ENCODE results near the gene CCND2. TPM values are rescaled to one million over a fixed set of nuclear protein-coding genes. Genes with fewer than 3 reads are reported as not detected.

CCND2 gene
- total RNA-seq (2014; rRNA removed; shearing (Covaris generic); ENCODE audit: low replicate concordance), result 0.14 and 1.4 TPM in 2 replicates

DNA sequence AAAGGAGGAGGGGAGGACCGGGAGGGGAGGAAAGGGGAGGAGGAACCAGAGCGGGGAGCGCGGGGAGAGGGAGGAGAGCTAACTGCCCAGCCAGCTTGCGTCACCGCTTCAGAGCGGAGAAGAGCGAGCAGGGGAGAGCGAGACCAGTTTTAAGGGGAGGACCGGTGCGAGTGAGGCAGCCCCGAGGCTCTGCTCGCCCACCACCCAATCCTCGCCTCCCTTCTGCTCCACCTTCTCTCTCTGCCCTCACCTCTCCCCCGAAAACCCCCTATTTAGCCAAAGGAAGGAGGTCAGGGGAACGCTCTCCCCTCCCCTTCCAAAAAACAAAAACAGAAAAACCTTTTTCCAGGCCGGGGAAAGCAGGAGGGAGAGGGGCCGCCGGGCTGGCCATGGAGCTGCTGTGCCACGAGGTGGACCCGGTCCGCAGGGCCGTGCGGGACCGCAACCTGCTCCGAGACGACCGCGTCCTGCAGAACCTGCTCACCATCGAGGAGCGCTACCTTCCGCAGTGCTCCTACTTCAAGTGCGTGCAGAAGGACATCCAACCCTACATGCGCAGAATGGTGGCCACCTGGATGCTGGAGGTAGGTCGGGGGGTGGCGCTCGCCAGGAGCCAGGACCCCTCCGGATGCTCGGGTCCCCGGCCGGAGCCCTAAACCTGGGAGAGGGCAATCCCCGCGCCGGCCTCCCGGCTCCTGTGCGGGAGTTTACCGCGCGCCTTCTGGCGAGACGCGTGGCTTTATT, at the start of gene CCND2:
Gene CCND2 (plus strand): TSS at position 111 of the 744 bp plus-strand sequence. CDS start 279 bp downstream, at position 390.
- Histone ChIP-seq H3K4me3 (ENCODE audit: low read length) (peak within 1 kb of the TSS; percentile 24; the same call in 1 of the 2 replicates), H2AFZ (ENCODE audit: low read length) (no peak within 1 kb of the TSS), H3K4me1 (ENCODE audit: low read length) (peaks cover 42% of the 10 kb centered on the region), H3K27me3 (ENCODE audit: low read length) (peaks cover 6% of the 10 kb centered on the region; the same call in 1 of the 2 replicates), H4K20me1 (ENCODE audit: insufficient read depth, low read depth, low read length) (no peaks in the 10 kb centered on the region), H3K9me3 (ENCODE audit: low read length) (no peaks in the 10 kb centered on the region), H3K79me2 (ENCODE audit: low read length) (no peaks in the 10 kb centered on the region), H3K36me3 (ENCODE audit: insufficient read depth, low read length) (no peaks in the 10 kb centered on the region), H3K9me2 (replicated peaks; ENCODE audit: insufficient read depth, low read length) (no peaks in the 10 kb centered on the region), H3K4me2 (ENCODE audit: low read depth, low read length, poor library complexity, severe bottlenecking) (peak within 1 kb of the TSS; percentile 32), H3K9ac (ENCODE audit: low read length) (peak within 1 kb of the TSS; percentile 15; the same call in 1 of the 2 replicates), H3K27ac (ENCODE audit: low read length) (no peak within 1 kb of the TSS)
- peak; percentile 59 for DNase-seq

GRCh38 chr12:4224206-4224889, 49.2 kb upstream of the CCND2 start:
- no peaks in the 10 kb centered on the region for H3K27me3 ChIP-seq (ENCODE audit: low read length)
- H3K36me3 ChIP-seq (ENCODE audit: insufficient read depth, low read length), result no peaks in the 10 kb centered on the region
- no peaks in the 10 kb centered on the region for H3K9me2 ChIP-seq (replicated peaks; ENCODE audit: insufficient read depth, low read length)
- H3K79me2 ChIP-seq (ENCODE audit: low read length), result no peaks in the 10 kb centered on the region
- H3K4me3 ChIP-seq (ENCODE audit: low read length), result no peak overlapping the region
- no peak overlapping the region for H3K27ac ChIP-seq (ENCODE audit: low read length)
- H2AFZ ChIP-seq (ENCODE audit: low read length), result no peak overlapping the region
- no peaks in the 10 kb centered on the region for H3K9me3 ChIP-seq (ENCODE audit: low read length)
- no peaks in the 10 kb centered on the region for H4K20me1 ChIP-seq (ENCODE audit: insufficient read depth, low read depth, low read length)
- H3K4me1 ChIP-seq (ENCODE audit: low read length), result no peaks in the 10 kb centered on the region
- H3K4me2 ChIP-seq (ENCODE audit: low read depth, low read length, poor library complexity, severe bottlenecking), result no peak overlapping the region
- H3K9ac ChIP-seq (ENCODE audit: low read length), result no peak overlapping the region
- DNase-seq, result no peak

DNA sequence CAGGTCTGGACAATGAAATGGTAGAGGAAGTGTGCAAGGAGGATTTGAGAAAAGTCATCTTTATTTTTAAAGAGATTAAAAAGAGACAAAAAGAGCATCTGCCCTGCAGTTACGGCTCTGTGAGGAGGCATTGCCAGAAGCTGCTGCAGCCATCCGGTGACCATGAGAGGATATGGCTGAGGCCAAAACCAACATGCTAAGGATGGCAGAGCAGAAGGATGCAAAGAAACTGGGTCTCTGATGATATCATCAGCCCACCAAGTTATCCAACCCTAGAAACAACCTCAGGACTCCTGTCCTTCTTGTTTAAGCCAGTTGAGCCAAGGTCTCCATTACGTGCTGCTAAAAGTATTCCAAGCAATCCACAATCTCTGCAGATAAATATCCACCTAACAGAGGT, 48.0 kb upstream of the CCND2 start:
- no peaks in the 10 kb centered on the region for H3K36me3 ChIP-seq (ENCODE audit: insufficient read depth, low read length)
- H3K4me1 ChIP-seq (ENCODE audit: low read length), result no peaks in the 10 kb centered on the region
- DNase-seq, result no peak
- no peak overlapping the region for H3K27ac ChIP-seq (ENCODE audit: low read length)
- no peaks in the 10 kb centered on the region for H3K9me3 ChIP-seq (ENCODE audit: low read length)
- H3K4me3 ChIP-seq (ENCODE audit: low read length), result no peak overlapping the region
- H3K4me2 ChIP-seq (ENCODE audit: low read depth, low read length, poor library complexity, severe bottlenecking), result no peak overlapping the region
- H3K27me3 ChIP-seq (ENCODE audit: low read length), result no peaks in the 10 kb centered on the region
- H2AFZ ChIP-seq (ENCODE audit: low read length), result no peak overlapping the region
- H3K9me2 ChIP-seq (replicated peaks; ENCODE audit: insufficient read depth, low read length), result no peaks in the 10 kb centered on the region
- H3K79me2 ChIP-seq (ENCODE audit: low read length), result no peaks in the 10 kb centered on the region
- no peak overlapping the region for H3K9ac ChIP-seq (ENCODE audit: low read length)
- no peaks in the 10 kb centered on the region for H4K20me1 ChIP-seq (ENCODE audit: insufficient read depth, low read depth, low read length)

DNA sequence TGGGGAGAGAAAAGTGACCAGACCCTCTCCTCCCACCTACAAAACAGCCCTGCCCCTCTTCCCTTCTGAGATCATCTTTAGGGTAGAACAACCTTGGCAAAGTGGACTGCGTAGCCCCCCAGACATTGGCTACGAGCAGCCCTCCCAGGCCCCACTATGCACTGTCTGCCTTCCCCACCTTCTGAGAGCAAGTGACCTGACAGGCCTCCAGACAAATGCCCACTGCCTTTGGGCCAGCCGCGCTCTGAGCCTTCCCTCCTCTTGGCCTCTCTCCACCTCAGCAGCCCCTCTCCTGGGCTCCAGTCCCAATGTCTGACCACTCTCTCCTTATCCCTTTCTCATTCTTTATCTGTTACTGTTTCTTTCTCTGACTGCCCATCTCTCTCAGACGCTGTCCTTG, 46.5 kb upstream of the CCND2 start:
- no peak overlapping the region for H3K4me3 ChIP-seq (ENCODE audit: low read length)
- H3K9me2 ChIP-seq (replicated peaks; ENCODE audit: insufficient read depth, low read length), result no peaks in the 10 kb centered on the region
- no peak overlapping the region for H3K9ac ChIP-seq (ENCODE audit: low read length)
- H3K27ac ChIP-seq (ENCODE audit: low read length), result no peak overlapping the region
- no peaks in the 10 kb centered on the region for H3K27me3 ChIP-seq (ENCODE audit: low read length)
- H2AFZ ChIP-seq (ENCODE audit: low read length), result no peak overlapping the region
- H3K4me1 ChIP-seq (ENCODE audit: low read length), result no peaks in the 10 kb centered on the region
- no peak overlapping the region for H3K4me2 ChIP-seq (ENCODE audit: low read depth, low read length, poor library complexity, severe bottlenecking)
- H3K9me3 ChIP-seq (ENCODE audit: low read length), result no peaks in the 10 kb centered on the region
- H4K20me1 ChIP-seq (ENCODE audit: insufficient read depth, low read depth, low read length), result no peaks in the 10 kb centered on the region
- H3K36me3 ChIP-seq (ENCODE audit: insufficient read depth, low read length), result no peaks in the 10 kb centered on the region
- no peaks in the 10 kb centered on the region for H3K79me2 ChIP-seq (ENCODE audit: low read length)
- no peak for DNase-seq

GRCh38 chr12:4228122-4228580, 45.4 kb upstream of the CCND2 start:
- Histone ChIP-seq H3K9me2 (replicated peaks; ENCODE audit: insufficient read depth, low read length) (no peaks in the 10 kb centered on the region), H3K27ac (ENCODE audit: low read length) (no peak overlapping the region), H3K4me2 (ENCODE audit: low read depth, low read length, poor library complexity, severe bottlenecking) (no peak overlapping the region), H3K9me3 (ENCODE audit: low read length) (no peaks in the 10 kb centered on the region), H3K9ac (ENCODE audit: low read length) (no peak overlapping the region), H3K4me1 (ENCODE audit: low read length) (no peaks in the 10 kb centered on the region), H3K36me3 (ENCODE audit: insufficient read depth, low read length) (no peaks in the 10 kb centered on the region), H3K79me2 (ENCODE audit: low read length) (no peaks in the 10 kb centered on the region), H3K4me3 (ENCODE audit: low read length) (no peak overlapping the region), H2AFZ (ENCODE audit: low read length) (no peak overlapping the region), H4K20me1 (ENCODE audit: insufficient read depth, low read depth, low read length) (no peaks in the 10 kb centered on the region), H3K27me3 (ENCODE audit: low read length) (no peaks in the 10 kb centered on the region)
- DNase-seq, result no peak

- Histone ChIP-seq H3K4me3 (ENCODE audit: low read length) (no peak overlapping the region), H3K4me1 (ENCODE audit: low read length) (no peaks in the 10 kb centered on the region), H3K9ac (ENCODE audit: low read length) (no peak overlapping the region), H3K4me2 (ENCODE audit: low read depth, low read length, poor library complexity, severe bottlenecking) (no peak overlapping the region), H2AFZ (ENCODE audit: low read length) (no peak overlapping the region), H3K27me3 (ENCODE audit: low read length) (no peaks in the 10 kb centered on the region), H3K79me2 (ENCODE audit: low read length) (no peaks in the 10 kb centered on the region), H3K36me3 (ENCODE audit: insufficient read depth, low read length) (no peaks in the 10 kb centered on the region), H3K9me2 (replicated peaks; ENCODE audit: insufficient read depth, low read length) (no peaks in the 10 kb centered on the region), H4K20me1 (ENCODE audit: insufficient read depth, low read depth, low read length) (no peaks in the 10 kb centered on the region), H3K9me3 (ENCODE audit: low read length) (no peaks in the 10 kb centered on the region), H3K27ac (ENCODE audit: low read length) (no peak overlapping the region)
- no peak for DNase-seq
Measured at GRCh38 chr12:4230526-4230925, 43.0 kb upstream of the CCND2 start.

DNA sequence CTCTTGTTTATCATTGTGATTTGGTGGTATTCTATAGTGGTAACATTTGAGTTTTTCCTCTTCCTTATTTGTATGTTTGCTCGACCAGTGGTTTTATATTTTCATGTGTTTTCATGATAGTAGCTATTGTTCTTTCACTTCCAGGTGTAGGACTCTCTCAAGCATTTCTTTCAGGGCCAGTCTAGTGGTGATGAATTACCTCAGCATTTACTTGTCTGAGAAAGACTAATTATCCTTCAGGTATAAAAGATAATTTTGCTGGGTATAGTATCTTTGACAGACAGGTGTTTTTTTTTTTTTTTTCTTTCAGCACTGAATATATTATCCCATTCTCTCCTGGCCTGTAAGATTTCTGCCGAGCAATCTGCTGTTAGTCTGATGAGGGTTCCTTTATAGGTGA, 35.0 kb upstream of the CCND2 start:
- DNase-seq, result no peak
- no peaks in the 10 kb centered on the region for H3K27me3 ChIP-seq (ENCODE audit: low read length)
- H3K4me2 ChIP-seq (ENCODE audit: low read depth, low read length, poor library complexity, severe bottlenecking), result no peak overlapping the region
- no peaks in the 10 kb centered on the region for H3K9me2 ChIP-seq (replicated peaks; ENCODE audit: insufficient read depth, low read length)
- no peaks in the 10 kb centered on the region for H3K4me1 ChIP-seq (ENCODE audit: low read length)
- H3K27ac ChIP-seq (ENCODE audit: low read length), result no peak overlapping the region
- no peaks in the 10 kb centered on the region for H4K20me1 ChIP-seq (ENCODE audit: insufficient read depth, low read depth, low read length)
- H3K36me3 ChIP-seq (ENCODE audit: insufficient read depth, low read length), result no peaks in the 10 kb centered on the region
- H3K79me2 ChIP-seq (ENCODE audit: low read length), result no peaks in the 10 kb centered on the region
- no peak overlapping the region for H3K4me3 ChIP-seq (ENCODE audit: low read length)
- no peak overlapping the region for H2AFZ ChIP-seq (ENCODE audit: low read length)
- H3K9ac ChIP-seq (ENCODE audit: low read length), result no peak overlapping the region
- H3K9me3 ChIP-seq (ENCODE audit: low read length), result no peaks in the 10 kb centered on the region

DNA sequence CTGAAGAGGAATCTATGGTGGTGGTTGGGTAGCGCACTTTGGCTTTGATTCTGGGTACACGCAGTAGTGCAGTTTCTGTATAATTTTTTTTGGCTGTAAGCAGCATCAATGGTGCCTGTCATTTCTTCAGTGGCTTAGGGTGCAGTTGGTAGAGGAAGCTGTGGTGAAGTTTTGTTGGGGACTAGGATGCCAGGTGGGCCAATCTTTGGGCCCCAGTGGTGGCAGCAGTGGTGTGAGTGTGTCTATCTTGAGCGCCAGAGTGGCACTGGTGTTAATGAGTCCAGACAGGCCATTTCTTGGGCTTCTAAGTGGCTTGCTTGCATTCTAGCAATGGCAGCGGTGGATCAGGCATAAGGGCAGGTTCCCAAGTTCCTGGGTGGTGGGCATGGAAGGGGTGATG, 33.8 kb upstream of the CCND2 start:
- H3K4me2 ChIP-seq (ENCODE audit: low read depth, low read length, poor library complexity, severe bottlenecking), result no peak overlapping the region
- H3K36me3 ChIP-seq (ENCODE audit: insufficient read depth, low read length), result no peaks in the 10 kb centered on the region
- no peak overlapping the region for H2AFZ ChIP-seq (ENCODE audit: low read length)
- no peak overlapping the region for H3K4me3 ChIP-seq (ENCODE audit: low read length)
- H3K9me2 ChIP-seq (replicated peaks; ENCODE audit: insufficient read depth, low read length), result no peaks in the 10 kb centered on the region
- H3K9me3 ChIP-seq (ENCODE audit: low read length), result no peaks in the 10 kb centered on the region
- DNase-seq, result no peak
- no peaks in the 10 kb centered on the region for H3K4me1 ChIP-seq (ENCODE audit: low read length)
- no peak overlapping the region for H3K9ac ChIP-seq (ENCODE audit: low read length)
- H3K27me3 ChIP-seq (ENCODE audit: low read length), result no peaks in the 10 kb centered on the region
- H3K79me2 ChIP-seq (ENCODE audit: low read length), result no peaks in the 10 kb centered on the region
- no peak overlapping the region for H3K27ac ChIP-seq (ENCODE audit: low read length)
- H4K20me1 ChIP-seq (ENCODE audit: insufficient read depth, low read depth, low read length), result no peaks in the 10 kb centered on the region
